ENCODE measurements around the gene TMC5. TPM values are rescaled to one million over a fixed set of nuclear protein-coding genes. Genes with fewer than 3 reads are reported as not detected.

The TMC5 gene
- total and polyA plus RNA-seq, 2 of the 8 experiments (the other 6 are each of a cell fraction or from before 2014, with no cell fraction given) = 1.6 to 1.8 TPM

DNA sequence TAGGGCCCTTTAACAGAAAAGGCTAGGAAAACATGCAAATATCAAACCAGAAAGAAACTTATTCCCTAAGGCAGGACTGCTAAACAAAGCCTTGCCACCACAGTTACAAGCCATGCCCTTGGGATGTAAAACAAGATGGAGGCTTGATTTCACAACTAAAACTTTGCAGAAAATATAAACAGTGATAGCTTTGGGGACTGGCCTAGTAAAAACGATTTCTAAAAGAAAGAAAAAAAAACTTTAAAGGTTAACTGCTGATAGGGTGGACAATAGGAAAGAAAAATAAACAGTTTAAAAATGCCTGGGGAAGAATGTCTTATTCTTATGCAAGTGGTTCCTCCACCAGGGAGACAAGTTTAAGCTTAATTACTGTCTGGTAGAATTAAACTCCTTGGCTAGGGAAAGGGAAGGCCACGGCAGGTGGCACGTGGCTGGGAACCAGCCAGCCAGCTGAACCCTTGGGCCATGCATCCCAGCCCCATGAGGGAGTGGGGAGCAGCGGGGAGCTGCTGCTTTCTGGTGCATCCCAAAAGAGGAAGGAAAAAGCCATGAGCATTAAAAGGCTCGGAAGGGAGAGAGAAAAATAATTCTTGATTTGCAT, 10.7 kb upstream of the TMC5 start (continued):
- TF ChIP-seq CEBPB (IDR thresholded peaks at IDR 0.05; ENCODE audit: low read depth, low read length) = peak; percentile 3; the same call in 1 of the 2 replicates
- 0 out of 2 replicates have a peak, but pooled peaks have one; percentile 13 for TF ChIP-seq TCF12 (IDR thresholded peaks at IDR 0.05; ENCODE audit: low read depth, low read length)
- TF ChIP-seq, protein P1, sequence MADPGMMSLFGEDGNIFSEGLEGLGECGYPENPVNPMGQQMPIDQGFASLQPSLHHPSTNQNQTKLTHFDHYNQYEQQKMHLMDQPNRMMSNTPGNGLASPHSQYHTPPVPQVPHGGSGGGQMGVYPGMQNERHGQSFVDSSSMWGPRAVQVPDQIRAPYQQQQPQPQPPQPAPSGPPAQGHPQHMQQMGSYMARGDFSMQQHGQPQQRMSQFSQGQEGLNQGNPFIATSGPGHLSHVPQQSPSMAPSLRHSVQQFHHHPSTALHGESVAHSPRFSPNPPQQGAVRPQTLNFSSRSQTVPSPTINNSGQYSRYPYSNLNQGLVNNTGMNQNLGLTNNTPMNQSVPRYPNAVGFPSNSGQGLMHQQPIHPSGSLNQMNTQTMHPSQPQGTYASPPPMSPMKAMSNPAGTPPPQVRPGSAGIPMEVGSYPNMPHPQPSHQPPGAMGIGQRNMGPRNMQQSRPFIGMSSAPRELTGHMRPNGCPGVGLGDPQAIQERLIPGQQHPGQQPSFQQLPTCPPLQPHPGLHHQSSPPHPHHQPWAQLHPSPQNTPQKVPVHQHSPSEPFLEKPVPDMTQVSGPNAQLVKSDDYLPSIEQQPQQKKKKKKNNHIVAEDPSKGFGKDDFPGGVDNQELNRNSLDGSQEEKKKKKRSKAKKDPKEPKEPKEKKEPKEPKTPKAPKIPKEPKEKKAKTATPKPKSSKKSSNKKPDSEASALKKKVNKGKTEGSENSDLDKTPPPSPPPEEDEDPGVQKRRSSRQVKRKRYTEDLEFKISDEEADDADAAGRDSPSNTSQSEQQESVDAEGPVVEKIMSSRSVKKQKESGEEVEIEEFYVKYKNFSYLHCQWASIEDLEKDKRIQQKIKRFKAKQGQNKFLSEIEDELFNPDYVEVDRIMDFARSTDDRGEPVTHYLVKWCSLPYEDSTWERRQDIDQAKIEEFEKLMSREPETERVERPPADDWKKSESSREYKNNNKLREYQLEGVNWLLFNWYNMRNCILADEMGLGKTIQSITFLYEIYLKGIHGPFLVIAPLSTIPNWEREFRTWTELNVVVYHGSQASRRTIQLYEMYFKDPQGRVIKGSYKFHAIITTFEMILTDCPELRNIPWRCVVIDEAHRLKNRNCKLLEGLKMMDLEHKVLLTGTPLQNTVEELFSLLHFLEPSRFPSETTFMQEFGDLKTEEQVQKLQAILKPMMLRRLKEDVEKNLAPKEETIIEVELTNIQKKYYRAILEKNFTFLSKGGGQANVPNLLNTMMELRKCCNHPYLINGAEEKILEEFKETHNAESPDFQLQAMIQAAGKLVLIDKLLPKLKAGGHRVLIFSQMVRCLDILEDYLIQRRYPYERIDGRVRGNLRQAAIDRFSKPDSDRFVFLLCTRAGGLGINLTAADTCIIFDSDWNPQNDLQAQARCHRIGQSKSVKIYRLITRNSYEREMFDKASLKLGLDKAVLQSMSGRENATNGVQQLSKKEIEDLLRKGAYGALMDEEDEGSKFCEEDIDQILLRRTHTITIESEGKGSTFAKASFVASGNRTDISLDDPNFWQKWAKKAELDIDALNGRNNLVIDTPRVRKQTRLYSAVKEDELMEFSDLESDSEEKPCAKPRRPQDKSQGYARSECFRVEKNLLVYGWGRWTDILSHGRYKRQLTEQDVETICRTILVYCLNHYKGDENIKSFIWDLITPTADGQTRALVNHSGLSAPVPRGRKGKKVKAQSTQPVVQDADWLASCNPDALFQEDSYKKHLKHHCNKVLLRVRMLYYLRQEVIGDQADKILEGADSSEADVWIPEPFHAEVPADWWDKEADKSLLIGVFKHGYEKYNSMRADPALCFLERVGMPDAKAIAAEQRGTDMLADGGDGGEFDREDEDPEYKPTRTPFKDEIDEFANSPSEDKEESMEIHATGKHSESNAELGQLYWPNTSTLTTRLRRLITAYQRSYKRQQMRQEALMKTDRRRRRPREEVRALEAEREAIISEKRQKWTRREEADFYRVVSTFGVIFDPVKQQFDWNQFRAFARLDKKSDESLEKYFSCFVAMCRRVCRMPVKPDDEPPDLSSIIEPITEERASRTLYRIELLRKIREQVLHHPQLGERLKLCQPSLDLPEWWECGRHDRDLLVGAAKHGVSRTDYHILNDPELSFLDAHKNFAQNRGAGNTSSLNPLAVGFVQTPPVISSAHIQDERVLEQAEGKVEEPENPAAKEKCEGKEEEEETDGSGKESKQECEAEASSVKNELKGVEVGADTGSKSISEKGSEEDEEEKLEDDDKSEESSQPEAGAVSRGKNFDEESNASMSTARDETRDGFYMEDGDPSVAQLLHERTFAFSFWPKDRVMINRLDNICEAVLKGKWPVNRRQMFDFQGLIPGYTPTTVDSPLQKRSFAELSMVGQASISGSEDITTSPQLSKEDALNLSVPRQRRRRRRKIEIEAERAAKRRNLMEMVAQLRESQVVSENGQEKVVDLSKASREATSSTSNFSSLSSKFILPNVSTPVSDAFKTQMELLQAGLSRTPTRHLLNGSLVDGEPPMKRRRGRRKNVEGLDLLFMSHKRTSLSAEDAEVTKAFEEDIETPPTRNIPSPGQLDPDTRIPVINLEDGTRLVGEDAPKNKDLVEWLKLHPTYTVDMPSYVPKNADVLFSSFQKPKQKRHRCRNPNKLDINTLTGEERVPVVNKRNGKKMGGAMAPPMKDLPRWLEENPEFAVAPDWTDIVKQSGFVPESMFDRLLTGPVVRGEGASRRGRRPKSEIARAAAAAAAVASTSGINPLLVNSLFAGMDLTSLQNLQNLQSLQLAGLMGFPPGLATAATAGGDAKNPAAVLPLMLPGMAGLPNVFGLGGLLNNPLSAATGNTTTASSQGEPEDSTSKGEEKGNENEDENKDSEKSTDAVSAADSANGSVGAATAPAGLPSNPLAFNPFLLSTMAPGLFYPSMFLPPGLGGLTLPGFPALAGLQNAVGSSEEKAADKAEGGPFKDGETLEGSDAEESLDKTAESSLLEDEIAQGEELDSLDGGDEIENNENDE (IDR thresholded peaks at IDR 0.05; ENCODE audit: insufficient replicate concordance, low read length) = peak; percentile 55
- peak; percentile 14 for TF ChIP-seq TAF7 (optimal IDR thresholded peaks at IDR 0.05; ENCODE audit: borderline replicate concordance, low read depth, low read length)
- TF ChIP-seq, protein P2, sequence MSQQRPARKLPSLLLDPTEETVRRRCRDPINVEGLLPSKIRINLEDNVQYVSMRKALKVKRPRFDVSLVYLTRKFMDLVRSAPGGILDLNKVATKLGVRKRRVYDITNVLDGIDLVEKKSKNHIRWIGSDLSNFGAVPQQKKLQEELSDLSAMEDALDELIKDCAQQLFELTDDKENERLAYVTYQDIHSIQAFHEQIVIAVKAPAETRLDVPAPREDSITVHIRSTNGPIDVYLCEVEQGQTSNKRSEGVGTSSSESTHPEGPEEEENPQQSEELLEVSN (IDR thresholded peaks at IDR 0.05) = peak; percentile 47; the same call in 1 of the 2 replicates
- peak; percentile 39; the same call in 1 of the 2 replicates for TF ChIP-seq YY1 (IDR thresholded peaks at IDR 0.05; ENCODE audit: low read depth, low read length)
- TF ChIP-seq, protein P3, sequence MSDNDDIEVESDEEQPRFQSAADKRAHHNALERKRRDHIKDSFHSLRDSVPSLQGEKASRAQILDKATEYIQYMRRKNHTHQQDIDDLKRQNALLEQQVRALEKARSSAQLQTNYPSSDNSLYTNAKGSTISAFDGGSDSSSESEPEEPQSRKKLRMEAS (IDR thresholded peaks at IDR 0.05) = peak; percentile 77
- no peak for TF ChIP-seq EZH2 (IDR thresholded peaks at IDR 0.05; ENCODE audit: low read depth, low read length, severe bottlenecking)
- no peak for TF ChIP-seq NRF1 (IDR thresholded peaks at IDR 0.05; ENCODE audit: low read depth, low read length)
- no peak for TF ChIP-seq SUZ12 (IDR thresholded peaks at IDR 0.05; ENCODE audit: low read length)
